ENCODE data around the gene SF3B5. TPM values are rescaled to one million over a fixed set of nuclear protein-coding genes. Genes with fewer than 3 reads are reported as not detected.

SF3B5 gene
- total RNA-seq (2021; fragmentation: NEBNext Ultra II Directional; extraction: Animal tissue kit (Norgen Biotek cat#: 25700)) (195 and 206 TPM in 2 replicates), polyA plus RNA-seq (2011; rRNA removed) (588 and 624 TPM in 2 replicates), polyA minus RNA-seq (2011; rRNA and poly(A)+ RNA removed) (133 and 143 TPM in 2 replicates)
- 445 TPM for polyA plus RNA-seq (2011; cell fraction: cytosol; rRNA removed)
- polyA plus RNA-seq (2011; cell fraction: nucleus; rRNA removed), result 265 TPM
- polyA plus RNA-seq (2012, experiment 1 of 2), result 136 to 252 TPM (median 245 TPM) in 4 replicates
- polyA plus RNA-seq (2012, experiment 2 of 2), result 517 TPM
- 286 TPM for polyA plus RNA-seq (2013, experiment 1 of 2)
- polyA plus RNA-seq (2013, experiment 2 of 2), result 291 TPM
- polyA minus RNA-seq (2011; cell fraction: cytosol; rRNA and poly(A)+ RNA removed), result 103 TPM
- polyA minus RNA-seq (2011; cell fraction: nucleus; rRNA and poly(A)+ RNA removed), result 94.1 TPM
- long read RNA-seq, experiment 1, transcript SF3B5-201 (1 exons, 693 nt), result major isoform, 194 of 194 reads
- long read RNA-seq, experiment 1, partial matches to known transcripts, result 0 of 194 reads
- long read RNA-seq, experiment 1, other reads (novel, unspliced or antisense), result 0 of 194 reads
- long read RNA-seq, experiment 2, transcript SF3B5-201 (1 exons, 693 nt), result major isoform, 6 of 6 reads
- long read RNA-seq, experiment 2, partial matches to known transcripts, result 0 of 6 reads
- long read RNA-seq, experiment 2, other reads (novel, unspliced or antisense), result 0 of 6 reads

DNA sequence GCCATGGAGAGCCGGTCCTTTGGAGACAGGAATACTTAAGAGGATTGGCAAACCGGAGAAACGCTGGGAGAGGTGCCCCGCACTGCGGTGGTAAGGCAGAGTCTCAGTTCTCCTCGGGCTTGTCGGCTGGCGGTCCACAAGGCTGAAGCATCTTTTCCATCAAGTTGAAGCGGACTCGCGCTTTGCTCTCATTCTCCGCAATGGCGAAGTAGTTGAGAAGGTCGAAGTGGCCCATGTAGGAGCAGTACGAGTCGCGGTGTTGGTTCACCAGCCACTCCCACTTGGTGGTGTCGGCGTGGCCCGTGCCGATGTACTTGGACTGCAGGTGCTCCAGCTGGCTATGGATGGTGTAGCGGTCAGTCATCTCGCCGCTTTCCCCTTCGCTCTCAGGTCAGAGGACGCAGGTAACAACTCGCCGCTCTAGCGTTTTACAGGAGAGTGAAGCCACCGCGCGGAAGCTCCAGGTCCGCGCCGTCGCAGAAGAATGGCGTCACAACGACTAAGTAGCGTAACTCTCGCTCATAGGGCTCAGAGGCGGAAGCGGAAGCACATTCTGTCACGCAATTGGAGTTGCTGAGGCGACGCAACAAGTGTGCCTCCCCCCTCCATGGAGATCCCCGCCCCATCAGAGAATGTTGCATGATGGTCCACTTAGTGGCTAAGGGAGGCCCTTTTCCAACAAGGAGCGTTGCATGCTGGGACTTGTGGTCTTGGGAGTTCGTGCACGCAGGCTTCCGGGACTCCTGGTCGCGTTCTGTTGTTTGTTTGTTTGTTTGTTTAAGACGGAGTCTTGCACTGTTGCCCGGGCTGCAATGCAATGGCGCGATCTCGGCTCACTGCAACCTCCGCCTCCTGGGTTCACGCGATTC is at the start of gene SF3B5:
TSS of gene SF3B5 (minus strand) at position 440 of the 869 bp plus-strand sequence. CDS start at position 364, 76 bp downstream.
- H3K18ac ChIP-seq (ENCODE audit: extremely low read depth, low read length), result no peak within 1 kb of the TSS
- peaks cover 5% of the 10 kb centered on the region; the same call in 1 of the 2 replicates for H3K79me1 ChIP-seq (ENCODE audit: low read depth, low read length)
- CTCF ChIA-PET (ENCODE audit: partially characterized antibody), result interaction anchor here (1.0 to 1.2 kb wide), 3 partner anchors 153 to 519 kb away, joined by 3 to 4 read pairs (median 4); no protein-coding TSS in a partner anchor
- no peaks in the 10 kb centered on the region for H3K27me3 ChIP-seq (replicated peaks in 1 of 4; ENCODE audit: control insufficient read depth in 3 of 4, extremely low read depth in 1 of 4, insufficient read depth in 3 of 4, low read length in 3 of 4)
- peak within 1 kb of the TSS; percentile 81 for H4K91ac ChIP-seq (replicated peaks; ENCODE audit: insufficient read length, low read length)
- H3K4me2 ChIP-seq (ENCODE audit: insufficient read depth in 1 of 2, low read depth in 2 of 2, low read length in 2 of 2), result peak within 1 kb of the TSS; percentile 53 to 72
- H2AFZ ChIP-seq (ENCODE audit: low read length), result peak within 1 kb of the TSS; percentile 92
- peak within 1 kb of the TSS; percentile 33 for H3K56ac ChIP-seq (replicated peaks; ENCODE audit: insufficient read length, low read depth, low read length)
- peak within 1 kb of the TSS; percentile 98 for H4K8ac ChIP-seq (ENCODE audit: extremely low read depth, insufficient read depth, low read length)
- H2BK12ac ChIP-seq (ENCODE audit: low read depth, low read length), result peak within 1 kb of the TSS; percentile 62; the same call in 1 of the 2 replicates
- POLR2A ChIA-PET (ENCODE audit: partially characterized antibody), result interaction anchor here (1.1 kb wide), 1 partner anchor 19 kb away, joined by 3 read pairs; no protein-coding TSS in a partner anchor
- no peak within 1 kb of the TSS for H2AK5ac ChIP-seq (ENCODE audit: low read depth, low read length)
- peaks cover 6% of the 10 kb centered on the region; the same call in 1 of the 2 replicates for H3K23me2 ChIP-seq (ENCODE audit: low read depth, low read length)
- peak within 1 kb of the TSS; percentile 93 for H3K27ac ChIP-seq (ENCODE audit: low read depth, low read length)
- no peaks in the 10 kb centered on the region for H3K9me3 ChIP-seq (ENCODE audit: insufficient read depth in 2 of 2, low read depth in 1 of 2, low read length in 1 of 2)
- WGBS, 2 experiments (ENCODE audit: extremely low coverage in 1 of 2, insufficient coverage in 1 of 2, insufficient read length in 1 of 2, insufficient replicate concordance in 2 of 2, low coverage in 1 of 2, low lambda C conversion rate in 2 of 2, missing lambda C conversion rate in 1 of 2), result 1% methylated on average over 52 of the region's 60 CpGs; no CpG with 5 or more reads in 1 of the 2 experiments
- H3K4me3 ChIP-seq (ENCODE audit: extremely low read depth in 1 of 4, insufficient read depth in 2 of 4, low read depth in 3 of 4, low read length in 4 of 4), result peak within 1 kb of the TSS; percentile 91 to 99 (median 96)
- no peak within 1 kb of the TSS for H3K4ac ChIP-seq (replicated peaks; ENCODE audit: insufficient read length, low read depth, low read length)
- H2BK120ac ChIP-seq (replicated peaks; ENCODE audit: low read depth, low read length), result no peak within 1 kb of the TSS
- FAIRE-seq (peak; percentile 97), DNase-seq (ENCODE audit: low read depth in 1 of 2, low spot score in 2 of 2) (peak; percentile 96 to 99)
- H3K79me2 ChIP-seq (ENCODE audit: control insufficient read depth in 1 of 2, insufficient read depth in 2 of 2, low read length in 2 of 2), result peaks cover 6 to 26% of the 10 kb centered on the region in 2 experiments
- H3K4me1 ChIP-seq (replicated peaks in 1 of 4; ENCODE audit: control insufficient read depth in 3 of 4, insufficient read depth in 4 of 4, low read length in 3 of 4), result peaks cover 0 to 5% (median 2%) of the 10 kb centered on the region in 4 experiments; a peak in 2 of 7 replicates
- H3K36me3 ChIP-seq (ENCODE audit: control insufficient read depth in 2 of 4, insufficient read depth in 4 of 4, low read length in 3 of 4), result no peaks in the 10 kb centered on the region
- H2BK20ac ChIP-seq (ENCODE audit: low read length), result no peak within 1 kb of the TSS
- H3K9ac ChIP-seq (replicated peaks in 1 of 4; ENCODE audit: extremely low read depth in 1 of 4, low read depth in 3 of 4, low read length in 3 of 4), result peak within 1 kb of the TSS; percentile 87 to 99 (median 96)
- H4K5ac ChIP-seq (ENCODE audit: insufficient read length, low read depth, low read length), result peak within 1 kb of the TSS; percentile 68
- peaks cover 3 to 4% of the 10 kb centered on the region in 2 experiments for H4K20me1 ChIP-seq (replicated peaks in 1 of 2; ENCODE audit: control insufficient read depth in 1 of 2, insufficient read depth in 2 of 2, low read length in 2 of 2)
- no peak within 1 kb of the TSS for H3K23ac ChIP-seq (ENCODE audit: insufficient read length)
- peak within 1 kb of the TSS; percentile 97 for H2BK5ac ChIP-seq (ENCODE audit: low read depth, low read length)
- no peak within 1 kb of the TSS; the same call in 1 of the 2 replicates for H2BK15ac ChIP-seq (ENCODE audit: low read length)
- no peak within 1 kb of the TSS for H3K14ac ChIP-seq (ENCODE audit: insufficient read length)
- TF ChIP-seq BRCA1 (IDR thresholded peaks at IDR 0.05; ENCODE audit: low read depth, low read length), result peak; percentile 13; the same call in 1 of the 2 replicates
- no peak for TF ChIP-seq TCF12 (IDR thresholded peaks at IDR 0.05; ENCODE audit: low read depth, low read length)
- TF ChIP-seq CBX5 (IDR thresholded peaks at IDR 0.05; ENCODE audit: low read depth, low read length), result no peak
- TF ChIP-seq SP4 (IDR thresholded peaks at IDR 0.05; ENCODE audit: low read length), result no peak
- TF ChIP-seq SAP30 (IDR thresholded peaks at IDR 0.05; ENCODE audit: insufficient read depth, insufficient replicate concordance, low read length), result peak; percentile 96
- TF ChIP-seq POLR2A (IDR thresholded peaks at IDR 0.05; ENCODE audit: control extremely low read depth in 1 of 2, low read depth in 2 of 2, low read length in 2 of 2), result peak; percentile 82 to 98
- peak; percentile 99 for TF ChIP-seq POLR2AphosphoS5 (IDR thresholded peaks at IDR 0.05; ENCODE audit: low read depth, low read length)
- no peak for TF ChIP-seq CTBP2 (IDR thresholded peaks at IDR 0.05; ENCODE audit: borderline replicate concordance, insufficient read depth, insufficient read length, low read length)
- TF ChIP-seq ASH2L (IDR thresholded peaks at IDR 0.05; ENCODE audit: low read length), result peak; percentile 98
